GM18505 (cell line): ENCODE results near the gene STX12.
A peak's percentile ranks its signal among the peaks of the same experiment; 100 is the strongest.
"Not testable (repeated sequence)": the region's sequence is repeated elsewhere in the genome, so short reads cannot be mapped to it uniquely, and the experiment has no call there.

Experiments
- ATAC-seq: cut with Tn5 transposase; IDR thresholded peaks from one replicate; pipeline ENCODE4 v1.9.1; 2021; ENCODE audit not compliant: unreplicated experiment
- POLR2A ChIP-seq: IDR thresholded peaks from 4 replicates; pipeline ENCODE4 v1.6.1; 2011; ENCODE audit warnings: borderline replicate concordance; ENCODE audit not compliant: insufficient read depth, insufficient read length; ENCODE audit errors: extremely low read depth

The STX12 gene

DNA sequence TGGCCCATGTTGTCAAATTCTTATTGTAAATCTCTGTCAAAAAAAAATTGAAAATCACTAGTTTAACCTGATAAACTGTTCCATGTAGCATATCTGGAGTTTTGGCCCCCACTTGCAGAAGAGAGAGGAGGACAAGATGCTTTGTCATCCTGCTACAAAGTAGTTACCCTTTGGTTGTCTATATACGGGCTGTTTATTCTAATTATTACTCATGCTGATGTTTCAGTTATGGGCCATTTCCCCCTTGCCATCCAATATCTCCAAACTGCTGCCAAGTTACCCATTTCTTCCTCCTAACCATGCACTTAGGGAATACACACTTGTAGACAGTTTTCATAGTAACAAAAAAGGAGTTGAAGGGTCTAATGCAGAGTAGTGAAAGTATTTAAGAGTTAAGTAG lies 22.6 kb downstream of the STX12 start:
- ATAC-seq, result no peak
- TF ChIP-seq POLR2A, result no peak

DNA sequence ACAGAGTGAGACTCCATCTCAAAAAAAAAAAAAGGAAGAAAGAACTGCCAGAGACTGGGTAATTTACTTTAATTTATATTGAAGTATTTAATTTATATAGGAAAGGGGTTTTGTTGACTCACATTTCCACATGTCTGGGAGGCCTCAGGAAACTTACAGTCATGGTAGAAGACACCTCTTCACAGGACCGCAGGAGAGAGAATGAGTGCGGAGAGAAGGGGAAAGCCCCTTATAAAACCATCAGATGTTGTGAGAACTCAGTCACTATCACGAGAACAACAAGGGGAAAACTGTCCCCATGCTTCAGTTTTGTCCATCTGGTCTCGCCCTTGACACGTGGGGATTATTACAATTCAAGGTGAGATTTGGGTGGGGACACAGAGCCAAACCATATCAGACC lies 31.8 kb downstream of the STX12 start:
- ATAC-seq, result no peak
- TF ChIP-seq POLR2A, result no peak

DNA sequence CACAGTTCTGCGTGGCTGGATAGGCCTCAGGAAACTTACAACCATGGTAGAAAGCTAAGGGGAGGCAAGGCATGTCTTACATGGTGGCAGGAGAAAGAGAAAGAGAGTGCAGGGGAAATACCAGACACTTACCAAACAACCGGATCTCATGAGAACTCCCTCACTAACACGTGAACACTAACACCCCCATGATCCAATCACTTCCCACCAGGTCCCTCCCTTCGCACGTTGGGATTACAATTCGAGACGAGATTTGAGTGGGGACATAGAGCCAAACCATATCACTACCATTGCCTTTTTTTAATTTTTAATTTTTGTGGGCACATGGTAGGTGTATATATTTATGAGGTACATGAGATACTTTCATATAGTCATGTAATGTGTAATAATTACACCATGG lies 33.7 kb downstream of the STX12 start:
- ATAC-seq, result no peak
- TF ChIP-seq POLR2A, result no peak

DNA sequence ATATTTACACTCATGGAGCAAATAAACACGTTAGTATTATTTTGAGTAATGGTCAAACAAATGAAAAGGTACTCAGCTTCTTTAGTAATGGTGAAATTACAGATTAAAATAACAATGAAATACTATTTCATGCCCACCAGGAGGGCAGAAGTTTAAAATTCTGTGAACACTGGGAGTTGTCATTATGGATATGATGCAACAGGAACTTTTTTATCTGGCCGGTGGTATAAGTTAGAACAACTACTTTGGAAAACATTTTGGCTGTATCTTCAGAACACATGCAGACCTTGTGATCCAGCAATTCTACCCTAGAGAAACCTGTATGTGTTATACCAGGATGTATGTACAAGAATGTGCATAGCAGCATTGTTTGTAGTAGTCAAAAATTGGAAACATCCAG lies 34.4 kb downstream of the STX12 start:
- TF ChIP-seq POLR2A, result no peak
- ATAC-seq, result no peak

DNA sequence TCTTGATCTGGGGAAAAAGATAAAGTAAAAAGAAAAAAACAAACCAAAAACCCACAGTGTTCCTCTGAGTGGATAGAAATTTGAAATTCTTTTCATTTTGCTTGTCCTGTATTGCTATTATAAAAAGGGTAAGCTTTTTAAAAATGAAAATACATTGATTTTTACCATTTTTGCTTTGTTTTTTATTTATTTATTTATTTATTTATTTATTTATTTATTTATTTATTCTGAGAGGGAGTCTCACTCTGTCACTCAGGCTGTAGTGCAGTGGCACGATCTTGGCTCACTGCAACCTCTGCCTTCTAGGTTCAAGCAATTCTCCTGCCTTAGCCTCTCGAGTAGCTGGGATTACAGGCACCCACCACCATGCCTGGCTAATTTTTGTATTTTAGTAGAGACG lies 35.1 kb downstream of the STX12 start:
- not testable (repeated sequence) for ATAC-seq

DNA sequence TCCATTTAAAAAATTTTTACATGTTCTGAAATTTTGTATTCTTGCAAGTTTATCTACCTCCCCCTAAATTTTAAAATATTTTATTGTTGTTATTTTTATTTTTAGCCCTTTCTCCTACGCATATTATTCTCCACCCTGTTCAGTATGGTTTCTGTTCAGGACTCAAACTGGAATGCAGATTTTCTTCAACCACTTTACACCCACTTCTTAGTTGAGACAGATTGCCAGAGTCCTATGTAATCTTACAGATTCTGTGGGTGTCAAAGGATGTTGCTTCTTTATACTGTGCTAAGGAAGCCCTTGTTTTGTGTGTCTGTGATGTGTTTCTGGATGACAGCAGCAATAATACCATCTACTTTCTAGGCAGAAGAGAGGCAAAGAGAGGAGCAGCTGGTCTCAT lies 36.9 kb downstream of the STX12 start:
- no peak for TF ChIP-seq POLR2A
- no peak for ATAC-seq

DNA sequence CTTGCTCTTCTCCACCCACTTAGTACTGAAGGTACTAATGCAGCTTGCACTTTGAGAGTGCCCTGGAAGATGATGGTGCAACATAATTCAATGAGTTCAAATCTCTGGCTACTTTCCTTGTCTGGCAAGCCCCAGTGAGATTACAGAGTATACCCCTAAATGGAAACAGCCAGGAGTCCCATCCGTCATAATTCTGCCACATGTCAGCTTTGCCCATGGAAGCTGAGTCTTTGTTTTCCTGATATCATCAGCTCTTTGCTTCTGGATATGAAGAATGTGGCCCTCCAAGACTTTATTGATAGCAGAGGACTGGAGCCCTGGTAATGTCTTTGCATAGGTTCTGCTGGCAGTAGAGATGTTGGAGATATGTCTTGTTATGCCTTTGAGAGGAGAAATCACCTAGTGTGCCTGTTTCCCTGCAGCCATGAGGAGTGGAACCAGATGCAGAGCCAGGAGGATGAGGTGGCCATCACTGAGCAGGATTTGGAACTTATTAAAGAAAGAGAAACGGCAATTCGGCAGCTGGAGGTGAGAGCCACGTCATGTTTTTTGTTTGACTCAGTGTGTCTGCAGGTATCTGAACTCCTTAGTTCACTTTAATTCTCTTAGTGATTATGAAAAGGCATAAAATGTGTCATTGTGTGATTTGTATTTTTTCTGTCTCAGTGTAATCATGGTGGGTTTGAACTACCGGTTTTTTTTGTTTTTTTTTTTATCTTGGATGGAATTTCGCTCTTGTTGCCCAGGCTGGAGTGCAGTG lies 38.9 kb downstream of the STX12 start:
- ATAC-seq, result no peak
- no peak for TF ChIP-seq POLR2A

DNA sequence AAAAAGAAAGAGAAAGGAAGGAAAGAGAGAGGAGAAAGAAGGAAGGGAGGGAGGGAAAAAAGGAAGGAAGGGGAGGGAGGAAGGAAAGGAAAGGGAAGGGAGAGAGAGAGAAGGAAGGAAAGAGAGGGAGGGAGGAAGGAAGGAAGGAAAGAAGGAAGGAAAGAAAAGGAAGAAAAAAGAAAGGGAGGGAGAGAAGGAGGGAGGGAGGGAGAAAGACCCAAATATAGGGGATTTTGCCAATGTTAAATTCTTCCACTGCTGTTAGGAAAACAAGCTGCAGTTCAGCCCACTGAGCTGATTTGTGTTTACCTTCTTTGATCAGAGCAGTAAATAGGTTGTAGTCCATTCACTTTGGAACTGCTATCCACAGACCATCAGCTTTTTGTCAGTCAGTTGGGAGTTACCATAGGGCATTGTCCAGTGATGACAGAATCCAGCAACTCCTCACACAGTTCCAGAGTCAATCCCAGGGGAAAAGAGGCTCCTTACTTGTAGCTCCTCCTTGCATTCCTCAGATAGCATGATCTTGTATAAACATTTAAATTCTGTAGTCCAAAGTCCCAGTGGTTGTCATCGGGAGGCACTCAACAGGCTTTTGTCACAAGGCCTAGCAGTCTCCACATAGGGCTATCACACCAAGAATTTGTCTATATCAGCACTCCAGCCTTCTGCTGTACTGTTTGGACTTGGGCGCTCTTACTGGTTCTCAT lies 44.1 kb downstream of the STX12 start:
- no peak for ATAC-seq
- TF ChIP-seq POLR2A, result no peak

DNA sequence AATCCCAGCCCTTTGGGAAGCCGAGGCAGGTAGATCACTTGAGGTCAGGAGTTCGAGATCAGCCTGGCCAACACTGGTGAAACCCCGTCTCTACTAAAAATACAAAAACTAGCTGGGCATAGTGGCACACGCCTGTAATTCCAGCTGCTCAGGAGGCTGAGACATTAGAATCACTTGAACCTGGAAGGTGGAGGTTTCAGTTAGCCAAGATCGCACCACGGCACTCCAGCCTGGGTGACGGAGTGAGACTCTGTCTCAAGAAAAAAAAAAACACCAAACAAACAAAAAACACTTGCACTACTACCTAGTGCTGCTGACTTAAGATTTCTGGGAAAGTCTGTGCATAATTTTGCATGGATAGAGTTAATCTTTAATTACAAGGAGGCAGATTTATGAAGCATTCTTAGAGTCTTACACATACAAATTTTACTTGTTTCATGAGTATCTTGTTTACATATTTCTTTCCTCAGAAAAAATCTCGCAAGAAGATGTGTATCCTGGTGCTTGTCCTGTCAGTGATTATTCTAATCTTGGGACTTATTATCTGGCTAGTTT lies 48.8 kb downstream of the STX12 start:
- no peak for ATAC-seq
- TF ChIP-seq POLR2A, result no peak

DNA sequence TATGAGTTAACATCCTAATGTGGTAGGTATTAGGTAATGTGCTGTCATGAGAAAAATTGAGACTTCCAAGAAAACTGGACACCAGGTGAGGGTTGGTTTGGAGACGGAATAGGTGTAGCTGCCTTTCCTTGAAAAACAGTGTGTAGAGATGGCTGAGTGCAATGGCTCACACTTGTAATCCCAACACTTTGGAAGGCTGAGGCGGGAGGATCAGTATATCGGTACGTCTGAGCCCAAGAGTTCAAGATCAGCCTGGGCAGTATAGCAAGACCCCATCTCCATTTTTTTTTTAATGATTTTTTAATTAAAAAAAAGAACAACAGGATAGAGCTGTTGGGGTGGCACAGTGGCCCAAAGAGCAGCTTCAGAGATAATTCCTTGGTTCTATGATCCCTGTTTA lies 50.8 kb downstream of the STX12 start:
- TF ChIP-seq POLR2A, result no peak
- no peak for ATAC-seq

DNA sequence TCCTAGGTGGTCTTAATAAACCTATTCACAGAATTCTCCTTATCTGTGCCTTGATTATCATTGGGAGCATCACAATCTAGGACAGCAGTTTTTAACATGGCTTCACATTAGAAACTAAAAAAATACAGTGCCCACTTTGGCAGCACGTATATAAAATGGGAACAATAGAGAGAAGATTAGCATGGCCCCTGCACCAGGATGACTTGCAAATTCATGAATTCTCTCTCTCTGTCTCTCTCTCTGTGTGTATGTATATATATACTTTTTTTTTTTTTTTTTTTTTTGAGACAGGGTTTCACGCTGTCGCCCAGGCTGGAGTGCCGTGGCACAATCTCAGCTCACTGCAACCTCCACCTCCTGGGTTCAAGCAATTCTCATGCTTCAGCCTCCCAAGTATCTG lies 51.4 kb downstream of the STX12 start:
- no peak for TF ChIP-seq POLR2A
- ATAC-seq, result no peak

DNA sequence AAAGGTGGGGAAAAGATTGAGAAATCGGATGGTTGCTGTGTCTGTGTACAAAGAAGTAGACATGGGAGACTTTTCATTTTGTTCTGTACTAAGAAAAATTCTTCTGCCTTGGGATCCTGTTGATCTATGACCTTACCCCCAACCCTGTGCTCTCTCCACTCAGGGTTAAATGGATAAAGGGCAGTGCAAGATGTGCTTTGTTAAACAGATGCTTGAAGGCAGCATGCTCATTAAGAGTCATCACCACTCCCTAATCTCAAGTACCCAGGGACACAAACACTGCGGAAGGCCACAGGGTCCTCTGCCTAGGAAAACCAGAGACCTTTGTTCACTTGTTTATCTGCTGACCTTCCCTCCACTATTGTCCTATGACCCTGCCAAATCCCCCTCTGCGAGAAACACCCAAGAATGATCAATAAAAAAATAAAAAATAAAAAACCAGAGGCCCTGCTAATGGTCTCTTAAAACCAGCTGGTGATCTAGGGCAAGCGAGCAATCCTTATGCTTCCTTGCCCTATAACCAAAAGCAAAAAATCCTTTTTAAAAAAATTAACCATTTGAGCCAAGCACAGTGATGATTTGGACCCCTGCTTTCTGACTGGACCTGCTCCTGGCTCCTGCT lies 56.4 kb downstream of the STX12 start:
- not testable (repeated sequence) for ATAC-seq

DNA sequence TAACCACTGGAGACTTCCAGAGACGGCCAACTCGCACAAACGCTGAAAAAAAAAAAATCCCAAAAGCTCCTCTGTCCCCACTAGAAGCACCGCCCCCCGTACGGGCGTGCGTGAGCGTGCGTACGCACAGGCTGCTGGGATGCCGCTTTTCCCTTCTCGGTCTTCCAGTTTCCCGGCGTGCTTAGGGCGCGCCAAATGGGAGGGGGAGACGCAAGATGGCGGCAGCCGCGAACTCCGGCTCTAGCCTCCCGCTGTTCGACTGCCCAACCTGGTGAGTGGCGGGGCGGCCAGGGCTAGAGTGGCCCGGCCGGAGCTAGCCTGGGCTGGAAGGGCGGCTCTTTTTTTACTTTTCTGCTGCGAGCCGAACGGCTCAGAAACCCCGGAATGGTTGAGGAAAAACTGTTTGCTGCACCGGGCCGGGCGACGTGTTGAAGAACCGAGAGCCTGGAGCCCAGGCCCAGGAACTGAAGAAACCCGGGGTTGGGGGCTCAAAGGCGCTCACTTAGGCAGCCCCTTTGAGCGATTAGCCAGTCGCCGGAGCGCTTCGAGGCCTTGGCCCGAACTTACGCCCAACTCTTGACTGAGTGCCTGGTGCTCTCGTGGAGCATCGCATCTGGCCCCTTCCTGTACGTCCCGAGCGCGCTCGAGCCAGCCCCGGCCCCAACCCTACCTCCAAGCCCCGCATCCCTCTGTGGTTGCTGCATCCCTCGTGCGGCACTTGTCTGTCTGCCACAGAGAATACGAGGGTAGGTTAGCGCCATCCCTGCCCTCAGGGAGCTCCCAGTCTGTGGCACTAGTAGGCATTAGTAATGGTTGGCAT lies 57.8 kb downstream of the STX12 start, which contains the start of gene PPP1R8:
PPP1R8 (plus strand) TSS at position 162 of the 820 bp plus-strand sequence; CDS start at position 216, 54 bp downstream.
- TF ChIP-seq POLR2A, result peak; percentile 97
- ATAC-seq, result peak; percentile 86

DNA sequence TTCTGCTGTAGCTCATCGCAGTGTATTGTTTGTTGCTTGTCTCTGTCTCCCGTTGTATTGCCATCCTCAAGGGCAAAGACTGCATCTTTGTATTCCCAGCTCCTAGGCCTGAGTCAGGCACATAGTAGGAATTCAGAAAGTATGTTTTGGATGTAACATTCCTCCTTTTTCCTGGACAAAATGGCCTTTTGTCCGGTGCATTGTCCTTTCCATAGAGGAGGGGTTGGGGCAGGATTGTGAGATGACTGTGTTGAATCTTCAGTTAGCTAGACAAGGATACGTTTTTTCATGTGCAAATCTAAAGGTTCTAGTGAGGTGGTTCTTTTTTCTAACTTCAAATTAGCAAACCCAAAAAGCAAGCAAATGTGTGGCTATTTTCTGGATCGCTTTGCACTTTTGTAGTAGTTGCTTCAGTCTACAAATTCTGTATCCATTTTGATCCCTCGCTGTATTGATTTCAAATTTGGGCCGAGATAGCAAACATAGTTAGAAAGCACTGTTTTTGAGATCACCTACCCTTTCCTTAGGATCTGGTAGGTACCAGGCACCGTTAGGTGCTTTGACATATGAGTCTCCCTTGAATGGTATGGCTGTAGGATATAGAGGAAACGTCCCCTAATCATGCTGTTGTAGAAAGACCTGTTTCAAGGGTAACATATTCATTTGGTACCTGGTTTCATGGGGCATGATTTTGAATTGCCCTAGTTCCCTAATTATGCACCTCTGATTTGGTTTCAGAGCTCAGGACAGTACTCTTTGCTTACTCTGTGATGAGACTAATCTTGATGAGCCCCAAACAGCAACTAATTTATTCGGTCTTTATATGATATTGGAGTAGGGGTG lies 58.8 kb downstream of the STX12 start:
- ATAC-seq, result no peak

More for the DNA sequence above, 58.8 kb downstream of the STX12 start:
- no peak for TF ChIP-seq POLR2A
